PC-9 (cell line): ENCODE data around the gene PLCD3. TPM values are rescaled to one million over a fixed set of nuclear protein-coding genes. Genes with fewer than 3 reads are reported as not detected.

Source experiments
- BruUV-seq: library from RNA; stranded (reverse); fragments of 400-500 nt; replicated peaks from 2 replicates; lab custom pipeline; 2021; lab: Mats Ljungman, UMichigan
- CTCF ChIA-PET: fragments of 300-600 bp; sonication (Branson Sonifier 250); formaldehyde crosslinking; loops from one replicate; lab custom pipeline; 2022; ENCODE audit warnings: antibody characterized with exemption; lab: Charles Lee
- POLR2A ChIA-PET: fragments of 300-600 bp; sonication (Branson Sonifier 250); formaldehyde crosslinking; loops from one replicate; lab custom pipeline; 2022; ENCODE audit warnings: antibody characterized with exemption; ENCODE audit not compliant: unreplicated experiment; lab: Charles Lee
- DNase-seq, 2 experiments: peaks; one replicate each; pipeline versions ENCODE4 v3.0.0 to v3.0.0-alpha.2; 2015 to 2022; ENCODE audit warnings: mixed read lengths in 1 of 2
- H2AFZ ChIP-seq: fragments of 200-600 bp; sonication (generic); 2 replicates; pipeline ENCODE4 v1.8.1; 2017; ENCODE audit warnings: antibody characterized with exemption
- H3F3A ChIP-seq: fragments of 200-600 bp; sonication (generic); 2 replicates; pipeline ENCODE4 v1.8.1; 2017; ENCODE audit warnings: antibody characterized with exemption, mild to moderate bottlenecking, low read depth; ENCODE audit not compliant: insufficient read depth
- H3K27ac ChIP-seq: fragments of 200-600 bp; sonication (generic); 2 replicates; pipeline ENCODE4 v1.6.1; 2016; ENCODE audit warnings: mixed run types
- H3K27me3 ChIP-seq: fragments of 200-600 bp; sonication (generic); 2 replicates; pipeline ENCODE4 v1.6.1; 2016; ENCODE audit warnings: low read depth, mixed run types; ENCODE audit not compliant: insufficient read depth
- H3K36me3 ChIP-seq: fragments of 200-600 bp; sonication (generic); 2 replicates; pipeline ENCODE4 v1.6.1; 2016; ENCODE audit warnings: low read depth, mixed run types
- H3K4me1 ChIP-seq: fragments of 200-600 bp; sonication (generic); replicated peaks from 2 replicates; pipeline ENCODE4 v1.6.1; 2016; ENCODE audit warnings: mixed run types; ENCODE audit not compliant: insufficient read depth
- H3K4me2 ChIP-seq: fragments of 200-600 bp; sonication (generic); 2 replicates; pipeline ENCODE4 v1.6.1; 2017; ENCODE audit warnings: mixed run types
- H3K4me3 ChIP-seq: fragments of 200-600 bp; sonication (generic); 2 replicates; pipeline ENCODE4 v1.6.1; 2016; ENCODE audit warnings: mixed run types
- H3K79me2 ChIP-seq: fragments of 200-600 bp; sonication (generic); 2 replicates; pipeline ENCODE4 v1.6.1; 2017; ENCODE audit warnings: low read depth, mixed run types
- H3K9me2 ChIP-seq: fragments of 200-600 bp; sonication (generic); 2 replicates; pipeline ENCODE4 v1.8.1; 2017; ENCODE audit warnings: mild to moderate bottlenecking; ENCODE audit not compliant: insufficient read depth
- H3K9me3 ChIP-seq: fragments of 200-600 bp; sonication (generic); 2 replicates; pipeline ENCODE4 v1.8.1; 2016; ENCODE audit warnings: low read depth; ENCODE audit not compliant: insufficient read depth
- H4K20me1 ChIP-seq: fragments of 200-600 bp; sonication (generic); 2 replicates; pipeline ENCODE4 v1.8.1; 2017; ENCODE audit not compliant: insufficient read depth
- CTCF ChIP-seq: fragments of 200-600 bp; sonication (generic); conservative IDR thresholded peaks from 2 replicates; pipeline ENCODE4 v1.6.1; 2017; ENCODE audit warnings: mixed run types, antibody characterized with exemption, mild to moderate bottlenecking, moderate library complexity
- EZH2 ChIP-seq: fragments of 200-600 bp; sonication (generic); IDR thresholded peaks from 2 replicates; pipeline ENCODE4 v1.8.0; 2017; ENCODE audit warnings: antibody characterized with exemption, low read depth
- intact Hi-C: fragments of 100-400 bp; cut with micrococcal nuclease; formaldehyde crosslinking; loops from one replicate; pipeline ENCODE4 v1.10.0; 2022; ENCODE audit not compliant: unreplicated experiment
- total RNA-seq: library from RNA; stranded (reverse); gene quantifications from 2 replicates; pipeline ENCODE4 v1.2.3, GENCODE V29; 2021

Gene PLCD3
- total RNA-seq, 1 experiment from 2014 or later: 92.4 TPM

- Histone ChIP-seq H3F3A (peaks cover 27% of the 10 kb centered on the region), H2AFZ (no peak overlapping the region), H3K4me2 (no peak overlapping the region), H3K79me2 (no peaks in the 10 kb centered on the region), H3K4me3 (no peak overlapping the region), H3K9me3 (no peaks in the 10 kb centered on the region), H3K27me3 (no peaks in the 10 kb centered on the region), H3K36me3 (peaks cover 20% of the 10 kb centered on the region), H3K27ac (no peak overlapping the region), H4K20me1 (0 out of 2 replicates have a peak, but pooled peaks cover 7% of the 10 kb centered on the region), H3K4me1 (peaks cover 10% of the 10 kb centered on the region), H3K9me2 (no peaks in the 10 kb centered on the region)
- intact Hi-C loops: no loop called here
- BruUV-seq: no TSS peak
- CTCF ChIA-PET: no interaction called here
- POLR2A ChIA-PET: interaction anchor here (0.5 kb wide), 1 partner anchor 97 kb away, joined by 3 read pairs; no protein-coding TSS in a partner anchor
- TF ChIP-seq EZH2 (no peak), CTCF (no peak)
- no peak for DNase-seq
Measured at GRCh38 chr17:45087978-45088377, 44.3 kb downstream of the PLCD3 start.

GRCh38 chr17:45087504-45087975 is 44.8 kb downstream of the PLCD3 start:
- DNase-seq: no peak
- ChIA-PET CTCF (interaction anchor here (0.6 kb wide), 1 partner anchor 24 kb away, joined by 3 read pairs; no protein-coding TSS in a partner anchor), POLR2A (interaction anchor here (0.5 kb wide), 1 partner anchor 97 kb away, joined by 3 read pairs; no protein-coding TSS in a partner anchor)
- TF ChIP-seq EZH2 (no peak), CTCF (no peak)
- 0 out of 2 replicates have a peak, but pooled peaks cover 7% of the 10 kb centered on the region for H4K20me1 ChIP-seq
- intact Hi-C loops: no loop called here
- no peaks in the 10 kb centered on the region for H3K79me2 ChIP-seq
- no peak overlapping the region for H2AFZ ChIP-seq
- no peak overlapping the region for H3K4me2 ChIP-seq
- H3K27ac ChIP-seq: no peak overlapping the region
- no TSS peak for BruUV-seq
- peaks cover 6% of the 10 kb centered on the region for H3K4me1 ChIP-seq
- H3K9me2 ChIP-seq: no peaks in the 10 kb centered on the region
- no peaks in the 10 kb centered on the region for H3K27me3 ChIP-seq
- peaks cover 23% of the 10 kb centered on the region for H3F3A ChIP-seq
- H3K9me3 ChIP-seq: no peaks in the 10 kb centered on the region
- H3K4me3 ChIP-seq: no peak overlapping the region
- peaks cover 22% of the 10 kb centered on the region for H3K36me3 ChIP-seq

- Histone ChIP-seq H3K27ac (no peak overlapping the region), H3K4me3 (no peak overlapping the region), H3F3A (peaks cover 17% of the 10 kb centered on the region), H4K20me1 (0 out of 2 replicates have a peak, but pooled peaks cover 7% of the 10 kb centered on the region), H3K9me3 (no peaks in the 10 kb centered on the region), H3K36me3 (peaks cover 27% of the 10 kb centered on the region), H3K4me1 (no peaks in the 10 kb centered on the region), H3K4me2 (no peak overlapping the region), H2AFZ (no peak overlapping the region), H3K27me3 (no peaks in the 10 kb centered on the region), H3K9me2 (no peaks in the 10 kb centered on the region), H3K79me2 (no peaks in the 10 kb centered on the region)
- intact Hi-C loops: no loop called here
- no TSS peak for BruUV-seq
- CTCF ChIA-PET: interaction anchor here (0.6 kb wide), 1 partner anchor 23 kb away, joined by 3 read pairs; no protein-coding TSS in a partner anchor
- POLR2A ChIA-PET: no interaction called here
- TF ChIP-seq EZH2 (no peak), CTCF (no peak)
- DNase-seq: no peak
Measured at GRCh38 chr17:45086865-45087503, 45.3 kb downstream of the PLCD3 start.
